Endothelial cell (in vitro differentiated cells): ENCODE measurements around the gene UBALD2. TPM values are rescaled to one million over a fixed set of nuclear protein-coding genes. Genes with fewer than 3 reads are reported as not detected.

ENCODE experiments used
- DNase-seq: peaks from one replicate; pipeline ENCODE4 v3.0.0; 2021; ENCODE audit warnings: low spot score
- H3K27ac Mint-ChIP-seq: one replicate; pipeline ENCODE4 v1.8.0; 2021; ENCODE audit warnings: mixed read lengths, inconsistent platforms; ENCODE audit not compliant: unreplicated experiment
- H3K27me3 Mint-ChIP-seq: one replicate; pipeline ENCODE4 v1.8.0; 2021; ENCODE audit warnings: mild to moderate bottlenecking, moderate library complexity, mixed read lengths, inconsistent platforms; ENCODE audit not compliant: unreplicated experiment
- H3K36me3 Mint-ChIP-seq: one replicate; pipeline ENCODE4 v1.8.0; 2021; ENCODE audit warnings: mild to moderate bottlenecking, low read depth, mixed read lengths, inconsistent platforms; ENCODE audit not compliant: unreplicated experiment
- H3K4me1 Mint-ChIP-seq: one replicate; pipeline ENCODE4 v1.8.0; 2021; ENCODE audit warnings: mild to moderate bottlenecking, mixed read lengths, inconsistent platforms; ENCODE audit not compliant: unreplicated experiment
- H3K4me3 Mint-ChIP-seq: one replicate; pipeline ENCODE4 v1.8.0; 2021; ENCODE audit warnings: mild to moderate bottlenecking, mixed read lengths, inconsistent platforms; ENCODE audit not compliant: unreplicated experiment
- H3K9me3 Mint-ChIP-seq: one replicate; pipeline ENCODE4 v1.8.0; 2021; ENCODE audit warnings: mixed read lengths, inconsistent platforms; ENCODE audit not compliant: unreplicated experiment
- CTCF ChIP-seq: fragments of 200-600 bp; sonication (generic); IDR thresholded peaks from one replicate; pipeline ENCODE4 v1.5.0; 2021; ENCODE audit warnings: antibody characterized with exemption; ENCODE audit not compliant: unreplicated experiment
- total RNA-seq: library from RNA; stranded (reverse); fragmentation: NEBNext Ultra II Directional; extraction: Animal tissue kit (Norgen Biotek cat#: 25700); gene quantifications from one replicate; pipeline ENCODE4 v1.2.1, GENCODE V29; 2021; ENCODE audit not compliant: unreplicated experiment

UBALD2 gene
- total RNA-seq, 1 donor from 2014 or later = 90.4 TPM

GRCh38 chr17:76237859-76238313 is 27.3 kb upstream of the UBALD2 start:
- Mint-ChIP-seq H3K4me3 (no peak overlapping the region), H3K9me3 (no peaks in the 10 kb centered on the region), H3K36me3 (no peaks in the 10 kb centered on the region), H3K27ac (no peak overlapping the region), H3K4me1 (peaks cover 8% of the 10 kb centered on the region), H3K27me3 (peaks cover 8% of the 10 kb centered on the region)
- no peak for DNase-seq
- no peak for TF ChIP-seq CTCF

GRCh38 chr17:76238847-76239537 is 26.2 kb upstream of the UBALD2 start:
- peaks cover 8% of the 10 kb centered on the region for H3K4me1 Mint-ChIP-seq
- H3K27me3 Mint-ChIP-seq = peaks cover 8% of the 10 kb centered on the region
- no peak overlapping the region for H3K27ac Mint-ChIP-seq
- DNase-seq = no peak
- TF ChIP-seq CTCF = no peak
- H3K9me3 Mint-ChIP-seq = no peaks in the 10 kb centered on the region
- H3K36me3 Mint-ChIP-seq = no peaks in the 10 kb centered on the region
- H3K4me3 Mint-ChIP-seq = peak overlapping the region; percentile 81

GRCh38 chr17:76239538-76240274 is 25.4 kb upstream of the UBALD2 start:
- H3K36me3 Mint-ChIP-seq = no peaks in the 10 kb centered on the region
- H3K4me1 Mint-ChIP-seq = peaks cover 8% of the 10 kb centered on the region
- peaks cover 8% of the 10 kb centered on the region for H3K27me3 Mint-ChIP-seq
- no peak for TF ChIP-seq CTCF
- H3K27ac Mint-ChIP-seq = no peak overlapping the region
- H3K4me3 Mint-ChIP-seq = peak overlapping the region; percentile 81
- no peaks in the 10 kb centered on the region for H3K9me3 Mint-ChIP-seq
- no peak for DNase-seq

- no peak for TF ChIP-seq CTCF
- Mint-ChIP-seq H3K27me3 (peaks cover 8% of the 10 kb centered on the region), H3K9me3 (no peaks in the 10 kb centered on the region), H3K36me3 (no peaks in the 10 kb centered on the region), H3K27ac (peak within 1 kb of the TSS; percentile 5), H3K4me1 (peaks cover 8% of the 10 kb centered on the region), H3K4me3 (peak within 1 kb of the TSS; percentile 91)
- DNase-seq = peak; percentile 65
Observed at GRCh38 chr17:76240461-76241203, 24.5 kb upstream of the UBALD2 start, which contains the start of gene RNF157. Gene RNF157, minus strand, starts transcription at chr17:76240493. Its CDS starts 253 bp downstream, at chr17:76240240.
